Fibroblast of upper back skin (primary cell): ENCODE results near the gene ZFAND3.

Source experiments
- DNase-seq: peaks from one replicate; pipeline ENCODE4 v3.0.0-alpha.2; 2013

ZFAND3 gene

DNA sequence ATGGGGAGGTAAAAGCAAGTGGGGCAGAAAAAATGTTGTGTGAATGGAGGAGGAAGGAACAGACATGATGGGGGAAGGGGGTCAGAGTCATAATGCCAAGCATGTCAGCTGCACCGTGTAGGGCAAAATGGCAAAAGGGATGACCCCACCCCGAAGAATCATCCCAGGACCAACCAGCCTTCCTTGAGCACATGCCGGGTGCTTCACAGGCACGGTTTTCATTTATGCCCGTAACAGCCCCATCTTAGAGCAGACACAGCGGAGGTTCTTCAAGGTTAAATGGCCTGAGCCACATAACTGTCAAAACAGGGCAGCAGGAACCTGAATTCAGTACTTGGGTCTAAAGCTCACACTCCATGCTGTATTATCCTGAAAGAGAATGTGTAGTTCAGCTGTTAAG, 322.2 kb downstream of the ZFAND3 start:
- no peak for DNase-seq

DNA sequence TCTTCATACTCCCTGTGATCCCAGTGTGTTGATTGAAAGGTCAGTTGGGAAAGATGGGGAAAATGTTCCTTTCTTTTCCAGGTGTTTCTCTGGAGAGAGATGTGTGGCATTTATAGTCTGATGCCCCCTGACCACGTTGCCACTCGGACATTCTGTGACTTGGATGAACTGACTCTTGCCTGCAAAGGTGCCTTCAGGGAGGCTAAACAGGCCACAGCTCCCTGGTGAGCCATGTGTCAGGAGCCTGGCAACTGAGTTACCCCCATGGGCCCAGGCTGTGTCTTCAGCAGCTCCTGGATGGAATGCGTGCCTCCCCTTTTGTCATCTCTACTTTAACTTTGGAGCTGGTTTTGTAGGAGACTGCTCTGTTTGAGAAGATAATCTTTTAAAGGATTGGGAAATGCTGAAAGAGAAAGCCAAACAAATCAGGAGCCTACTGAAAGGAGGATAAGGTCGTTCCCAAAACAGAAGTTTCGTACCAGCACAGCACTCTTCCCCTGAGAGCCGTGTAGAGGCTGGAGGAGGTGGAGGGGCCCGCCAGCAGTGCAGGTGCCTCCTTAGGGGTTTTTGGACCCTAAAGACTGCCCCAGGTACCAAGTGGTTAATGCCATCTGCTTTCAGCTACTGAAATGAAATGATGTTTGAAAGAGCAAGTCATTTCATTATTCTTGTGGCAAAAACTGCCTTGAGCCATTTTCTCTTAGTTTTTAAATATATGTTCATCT, 322.8 kb downstream of the ZFAND3 start:
- DNase-seq: no peak

DNA sequence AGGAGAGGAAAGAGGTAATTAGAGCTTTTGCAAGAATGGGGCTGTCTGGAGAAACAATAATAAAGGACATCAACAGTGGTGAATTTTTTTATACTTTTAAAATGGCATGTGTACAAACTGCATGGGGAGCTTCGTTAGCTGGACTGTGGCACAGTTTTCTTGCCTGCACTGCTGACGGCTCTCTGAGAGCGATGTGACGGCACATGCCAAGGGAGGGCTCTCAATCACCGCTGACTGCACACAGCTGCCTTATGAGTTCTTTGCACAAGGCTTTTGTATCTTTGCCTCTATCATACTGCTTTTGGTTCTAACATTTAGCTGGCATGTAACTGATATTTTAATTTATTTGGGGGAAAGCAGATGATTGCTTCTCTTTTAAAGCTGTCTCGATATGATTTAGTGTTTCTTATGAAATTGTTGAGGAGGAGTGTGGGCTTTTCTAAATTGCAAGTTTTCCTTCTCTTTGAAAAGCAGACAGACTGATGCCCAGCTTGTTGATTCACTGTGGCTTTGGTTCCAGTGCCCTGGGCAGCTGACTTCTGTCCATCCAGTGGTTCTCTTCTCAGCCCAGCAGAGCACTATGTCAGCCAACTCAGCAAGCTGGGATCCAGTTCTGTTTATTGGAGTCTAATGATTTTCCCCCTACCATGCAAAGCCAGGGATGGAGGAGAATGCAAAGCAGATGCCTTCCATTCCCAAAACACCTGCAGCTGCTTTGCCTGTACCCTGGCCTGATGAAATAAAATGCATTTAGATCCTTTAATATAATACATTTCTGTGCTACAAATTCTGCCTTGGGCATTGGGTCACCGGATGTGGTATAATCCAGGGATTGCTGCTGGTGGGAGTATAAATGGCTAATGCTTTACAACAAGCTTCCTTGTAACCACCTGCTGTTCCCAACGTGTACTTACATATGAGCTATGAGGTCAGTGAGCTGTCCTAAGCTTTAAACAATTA, 323.9 kb downstream of the ZFAND3 start:
- no peak for DNase-seq

DNA sequence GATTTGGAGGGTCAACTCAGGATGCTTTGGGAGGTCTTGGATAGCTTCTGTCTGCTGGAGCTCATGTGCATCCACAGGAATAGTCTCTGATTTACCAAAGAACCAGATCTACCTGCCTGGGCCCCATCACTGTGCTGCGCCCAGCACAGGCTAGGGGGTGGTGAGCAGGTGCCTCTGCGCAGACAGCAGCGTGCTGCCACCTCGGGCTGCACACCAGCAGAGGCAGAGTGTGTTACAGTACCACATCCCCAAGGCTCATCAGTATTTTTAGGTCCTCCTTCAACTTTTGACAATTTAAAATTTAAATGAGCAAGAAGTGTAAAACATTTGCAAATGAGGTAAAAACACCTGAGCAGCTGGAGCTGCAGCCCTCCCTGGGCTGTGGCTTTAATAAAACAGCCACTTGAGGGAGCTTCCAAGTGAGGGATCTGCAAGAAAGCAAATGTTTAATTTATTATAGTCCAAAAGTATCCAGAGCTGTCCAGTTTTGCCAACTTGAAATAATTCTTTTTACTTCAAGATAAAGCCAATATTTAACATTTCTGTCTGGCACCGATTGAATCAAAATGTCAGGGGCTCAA, 324.9 kb downstream of the ZFAND3 start:
- DNase-seq: no peak

DNA sequence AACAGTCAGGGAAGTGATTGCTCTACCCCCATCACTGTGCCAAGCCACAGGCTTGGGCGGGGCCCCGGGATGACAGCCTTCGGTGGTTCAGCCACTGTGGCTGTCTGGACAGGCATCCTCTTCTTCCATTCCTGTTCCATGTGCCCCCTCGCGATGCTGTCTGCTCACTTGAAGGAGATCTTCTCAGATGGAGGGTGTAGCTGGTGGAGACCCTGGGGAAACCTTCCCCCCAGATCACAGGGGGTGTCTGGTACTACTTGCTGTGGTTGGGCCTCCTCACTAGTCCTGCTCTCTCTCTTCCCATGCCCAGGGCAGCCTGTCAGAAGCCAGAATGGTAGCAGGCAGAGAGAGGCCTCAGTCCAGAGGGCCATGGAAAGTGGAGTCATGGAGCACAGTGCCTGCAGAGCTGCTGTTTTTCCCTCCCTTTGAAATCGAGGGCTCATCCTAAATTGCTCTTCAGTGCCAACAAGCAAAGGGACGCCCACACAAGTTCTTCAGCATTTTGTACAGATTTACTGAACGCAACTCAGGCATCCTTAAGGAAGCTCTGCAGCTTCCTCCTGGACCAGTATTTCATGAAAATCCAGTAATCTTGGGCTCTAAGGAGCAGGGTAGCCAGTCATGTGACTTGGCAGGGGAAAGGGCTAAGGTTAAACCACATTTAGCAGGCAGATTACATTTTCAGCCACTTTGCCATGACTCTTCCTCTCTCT, 326.6 kb downstream of the ZFAND3 start:
- no peak for DNase-seq

DNA sequence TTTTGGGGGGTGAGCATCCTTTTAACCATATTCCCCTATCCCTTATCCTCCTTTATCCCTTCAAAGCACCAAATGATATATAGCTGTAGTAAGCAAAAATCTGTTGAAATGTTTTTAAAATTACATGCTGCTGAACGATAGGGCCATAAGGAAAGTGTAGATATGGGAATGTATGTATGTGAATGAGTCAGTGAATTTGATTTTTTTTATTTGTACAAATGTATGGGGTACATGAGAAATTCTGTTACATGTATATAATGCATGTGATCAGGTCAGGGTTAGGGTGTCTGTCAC, 327.2 kb downstream of the ZFAND3 start:
- no peak for DNase-seq

DNA sequence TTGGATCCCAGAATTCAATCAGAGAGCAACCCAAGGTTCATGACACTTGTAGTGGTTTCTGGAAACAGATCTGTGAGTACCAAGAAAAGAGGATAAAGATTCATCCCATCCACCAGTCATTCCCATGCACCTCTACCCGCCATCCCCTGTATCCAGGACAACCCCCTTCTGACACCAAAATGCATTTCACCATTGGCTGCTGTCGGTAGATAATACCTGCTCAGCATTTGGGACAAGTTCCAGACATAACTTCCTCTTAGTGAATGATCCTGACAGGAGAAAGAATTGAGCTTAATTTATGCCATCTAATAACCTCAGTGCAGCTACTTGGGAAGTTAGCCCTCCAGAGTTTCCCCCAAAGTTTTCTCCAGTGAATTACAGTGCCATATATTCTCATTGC, 329.1 kb downstream of the ZFAND3 start:
- DNase-seq: no peak

DNA sequence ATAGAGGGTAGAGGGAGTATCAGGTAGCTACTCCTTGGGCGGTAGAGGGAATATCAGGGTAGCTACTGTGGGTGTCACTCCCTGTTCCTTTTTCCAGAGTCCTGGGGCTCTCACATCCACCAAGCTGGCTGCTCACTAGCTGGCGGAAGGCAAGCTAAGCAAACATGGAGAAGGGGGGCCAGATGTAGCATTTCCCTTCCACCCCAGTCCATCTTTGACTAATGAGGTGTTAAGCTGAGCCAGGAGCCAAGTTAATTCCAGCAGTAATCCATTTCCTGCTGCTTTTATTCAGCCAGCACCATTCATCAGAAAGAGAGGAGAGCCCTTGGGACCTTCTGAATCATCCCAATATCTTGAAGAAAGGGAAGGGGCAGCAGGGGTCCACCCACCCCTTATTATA, 330.0 kb downstream of the ZFAND3 start:
- DNase-seq: peak; percentile 44

DNA sequence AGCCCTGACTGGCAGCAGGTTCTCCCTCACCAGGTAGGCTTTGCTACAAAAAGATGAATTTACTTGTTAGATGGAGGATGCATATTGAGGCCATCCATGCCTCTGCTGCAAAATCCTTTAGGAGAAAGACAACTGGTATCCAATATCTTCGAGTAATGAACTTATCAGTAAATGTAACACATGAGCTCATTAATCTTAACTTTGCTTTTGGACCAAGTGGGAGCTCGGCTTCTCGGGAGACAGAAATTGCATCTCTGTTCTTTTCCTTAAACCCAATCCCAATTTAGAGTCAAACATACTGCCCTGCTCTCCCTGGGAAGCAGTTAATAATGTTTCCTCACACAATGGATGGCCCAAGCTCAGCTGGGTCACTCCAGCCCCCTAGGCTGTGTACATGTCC, 330.5 kb downstream of the ZFAND3 start:
- no peak for DNase-seq

DNA sequence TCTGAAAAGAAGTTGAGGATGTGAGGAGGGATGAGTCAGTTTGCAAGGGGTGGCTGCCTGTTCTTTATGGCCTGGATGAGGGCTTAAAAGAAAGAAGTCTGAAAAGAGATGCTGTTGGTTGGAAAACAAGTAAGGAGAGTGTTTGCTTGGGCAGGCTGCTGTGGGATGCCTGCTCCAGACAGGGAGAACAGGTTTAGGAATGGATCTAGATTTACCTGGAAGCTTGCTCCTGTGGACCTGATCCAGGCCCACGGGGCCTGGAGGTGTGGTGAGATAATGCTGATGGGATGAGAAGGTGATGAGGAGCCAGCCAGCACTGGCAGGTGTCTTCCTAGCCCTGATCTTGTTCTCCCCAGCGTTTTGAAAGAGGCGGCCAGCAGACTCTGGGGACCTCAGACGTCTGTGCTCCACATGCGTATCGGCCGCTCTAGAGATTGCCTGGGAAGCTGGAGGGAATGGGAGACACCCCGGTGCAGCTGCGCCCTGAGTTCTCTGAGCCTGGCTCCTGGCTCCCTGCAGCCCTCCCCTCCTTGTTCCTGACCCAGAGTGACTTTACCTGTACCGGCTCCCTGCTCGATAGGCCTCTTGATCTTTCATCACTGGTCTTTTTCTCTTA, 331.3 kb downstream of the ZFAND3 start:
- no peak for DNase-seq

DNA sequence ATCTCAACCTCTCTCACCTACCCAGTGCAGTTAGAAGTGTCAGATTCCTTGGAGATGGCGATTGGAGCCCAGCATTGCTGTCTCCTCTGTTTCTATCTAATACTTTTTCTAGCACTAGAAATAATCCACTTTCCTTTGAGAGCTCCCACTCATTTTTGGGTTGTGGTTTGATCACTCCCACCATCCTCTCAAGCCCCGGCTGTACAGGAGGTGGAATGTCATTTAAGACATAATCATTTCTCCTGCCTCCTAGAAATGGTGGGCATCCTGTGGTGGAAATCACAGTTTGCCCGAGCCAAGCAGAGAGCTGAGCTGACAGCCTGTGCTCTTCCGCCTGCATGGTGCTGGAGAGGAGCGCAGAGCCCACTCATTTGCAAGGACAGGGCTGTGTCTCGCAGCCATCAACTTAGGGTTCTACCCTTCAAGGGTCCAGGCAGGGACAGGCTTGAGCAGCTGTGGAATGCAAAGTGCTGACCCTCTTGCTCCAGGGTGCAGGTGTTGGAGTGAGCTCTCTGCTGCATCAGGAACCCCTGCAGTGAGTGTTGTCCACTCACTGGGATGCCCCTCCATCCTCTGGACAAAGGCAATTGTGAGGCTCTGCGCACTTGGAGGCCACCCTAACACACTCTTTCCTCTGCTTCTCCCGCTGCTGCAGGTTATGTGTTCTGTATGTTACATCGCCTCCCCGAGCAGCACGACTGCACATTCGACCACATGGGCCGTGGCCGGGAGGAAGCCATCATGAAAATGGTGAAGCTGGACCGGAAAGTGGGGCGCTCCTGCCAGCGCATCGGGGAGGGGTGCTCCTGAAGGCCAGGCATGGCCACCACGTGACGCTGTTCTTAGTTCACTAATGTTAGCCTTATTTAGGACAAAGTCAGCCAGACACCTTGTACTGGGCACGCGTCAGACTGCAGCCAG, 332.3 kb downstream of the ZFAND3 start:
- DNase-seq: no peak

DNA sequence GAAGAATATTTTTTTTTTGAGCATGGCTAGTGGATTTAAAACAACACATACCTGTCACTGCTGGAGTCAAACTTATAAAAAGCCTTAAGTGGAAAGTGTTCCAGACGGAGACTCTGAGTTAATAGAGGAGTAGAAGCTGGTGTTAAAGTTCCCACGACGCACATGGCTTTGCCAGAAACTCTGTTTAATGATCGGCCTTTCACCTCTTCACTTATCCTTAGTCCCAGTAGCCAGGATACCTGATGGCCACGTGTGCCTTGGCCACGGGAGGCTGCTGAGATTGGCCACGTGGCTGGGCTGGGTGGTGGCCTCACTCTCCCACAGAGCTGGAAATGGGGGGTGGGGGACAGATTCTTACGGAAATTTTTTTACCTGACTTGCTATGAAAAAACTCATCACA, 333.1 kb downstream of the ZFAND3 start:
- no peak for DNase-seq

DNA sequence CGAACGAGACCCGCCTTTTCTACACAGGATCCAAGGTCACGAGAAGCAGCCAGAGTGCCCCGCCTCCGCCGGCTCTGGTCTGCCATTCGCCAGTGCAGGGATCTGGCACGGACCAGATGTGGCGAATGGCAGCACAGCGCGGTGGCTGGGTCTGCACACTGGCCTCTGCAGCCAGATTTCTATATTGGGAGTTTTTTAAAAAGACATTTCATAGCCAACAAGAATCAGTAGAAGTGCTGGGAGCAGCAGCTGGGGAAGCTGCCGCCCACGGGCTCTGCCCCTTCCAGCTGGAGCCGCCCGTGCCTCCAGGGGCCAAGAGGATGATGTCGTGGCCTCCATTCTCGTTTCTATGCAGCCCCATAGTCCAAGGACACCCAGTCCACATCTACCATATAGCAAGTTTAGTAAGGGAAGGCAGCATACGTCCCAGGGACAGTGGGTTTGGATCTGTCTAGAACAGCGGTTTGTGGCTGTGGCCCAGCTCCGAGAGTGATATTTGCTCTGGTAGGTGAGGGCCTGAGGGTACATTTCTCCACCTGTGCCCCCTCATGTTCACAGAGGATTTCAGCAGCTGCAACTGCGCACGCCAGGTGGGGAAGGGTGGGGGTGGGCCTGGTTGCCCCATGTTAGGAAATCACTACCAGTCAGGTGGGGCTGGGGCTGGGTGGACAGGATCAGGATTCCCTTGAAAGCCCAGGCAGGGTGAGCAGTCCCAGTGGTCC, 333.7 kb downstream of the ZFAND3 start:
- no peak for DNase-seq

DNA sequence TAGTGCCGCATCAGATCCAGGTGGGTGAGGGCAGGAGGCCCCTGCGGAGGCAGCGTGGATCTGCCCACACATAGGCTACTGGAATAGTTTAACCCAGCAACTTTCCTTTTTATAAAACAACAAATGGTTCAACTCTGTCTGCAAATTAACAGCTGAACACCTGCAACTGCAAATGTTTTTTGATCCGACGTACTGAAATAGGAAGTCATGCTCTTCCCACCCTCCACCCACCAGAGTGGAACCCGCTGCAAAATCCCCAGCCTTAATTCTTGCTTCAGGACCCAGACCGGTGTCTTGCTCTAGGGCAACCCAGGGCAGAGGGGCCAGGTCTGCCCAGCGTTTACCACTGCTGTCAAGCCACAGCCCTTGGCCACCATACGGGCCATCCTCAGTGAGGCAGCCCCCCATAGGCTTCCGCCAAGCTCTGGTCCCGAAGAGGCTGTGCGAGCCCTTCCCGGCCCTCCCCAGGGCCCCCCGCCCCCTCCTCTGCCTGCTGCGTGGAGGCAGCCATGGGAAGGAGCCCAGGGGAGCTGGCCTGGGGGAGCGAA, 334.3 kb downstream of the ZFAND3 start:
- DNase-seq: no peak

DNA sequence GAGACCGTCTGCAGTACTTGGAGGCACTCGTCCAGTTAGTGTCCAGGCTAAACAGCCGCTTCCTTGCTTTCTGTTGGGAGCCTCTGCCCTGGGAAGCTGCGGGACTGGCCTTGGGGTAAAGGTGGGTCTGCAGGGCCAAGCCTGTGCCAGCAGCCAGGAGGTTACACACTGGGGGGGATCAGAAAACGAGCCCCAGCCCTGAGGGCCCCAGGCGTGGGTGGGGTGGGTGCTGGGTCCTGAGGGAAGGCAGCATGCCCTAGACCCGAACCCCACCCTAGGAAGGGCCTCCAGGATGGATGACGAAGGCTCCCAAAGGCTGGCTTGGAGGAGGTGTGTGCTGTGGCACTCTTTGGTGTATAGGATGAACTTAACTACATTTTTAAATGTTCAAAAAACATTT, 335.2 kb downstream of the ZFAND3 start:
- no peak for DNase-seq

DNA sequence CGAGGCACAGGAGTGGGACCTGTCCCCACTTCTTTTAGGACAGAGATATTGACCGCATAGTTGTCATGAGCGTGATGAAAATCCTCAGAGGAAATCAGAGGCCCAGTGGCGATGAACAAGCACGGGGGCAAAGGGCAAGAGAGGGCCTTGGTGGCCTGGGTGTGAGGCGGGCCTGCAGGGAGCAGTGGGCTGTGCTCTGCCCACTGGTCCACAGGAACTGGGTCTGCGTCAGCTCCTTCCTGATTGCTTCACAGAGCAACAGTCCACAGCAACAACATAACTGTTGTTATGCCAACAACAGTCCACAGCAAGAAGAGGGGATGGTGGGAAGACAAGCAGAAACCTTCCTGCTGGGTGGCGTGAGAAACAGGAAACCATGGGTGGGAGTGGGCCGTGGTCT, 335.6 kb downstream of the ZFAND3 start:
- DNase-seq: no peak

DNA sequence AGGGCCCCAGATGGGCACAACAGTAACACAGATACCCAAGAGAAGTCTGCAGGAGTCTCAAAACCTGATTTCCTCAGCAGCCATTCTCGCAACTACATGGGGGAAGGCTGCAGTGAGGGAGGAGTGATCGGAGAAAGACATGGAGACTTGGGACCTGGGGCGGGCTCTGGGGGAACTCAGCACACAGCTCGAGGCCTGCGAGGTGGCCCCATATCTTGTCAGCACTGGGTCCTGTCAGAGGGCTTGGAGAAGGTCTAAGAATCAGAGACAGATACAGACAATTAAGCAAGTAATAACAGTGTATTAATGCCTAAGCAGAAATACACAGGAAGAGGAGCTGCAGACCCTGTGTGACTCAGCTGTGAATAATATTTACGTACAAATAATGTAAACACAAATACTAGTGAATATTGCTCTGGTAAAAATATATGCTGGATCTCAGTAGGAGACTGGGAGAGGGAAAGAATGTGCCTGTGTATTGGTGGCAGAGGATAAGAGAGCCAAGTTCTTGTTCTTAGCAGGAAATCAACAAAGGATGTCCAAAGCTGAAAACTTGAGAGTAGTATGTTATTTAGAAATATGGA, 336.2 kb downstream of the ZFAND3 start:
- no peak for DNase-seq

DNA sequence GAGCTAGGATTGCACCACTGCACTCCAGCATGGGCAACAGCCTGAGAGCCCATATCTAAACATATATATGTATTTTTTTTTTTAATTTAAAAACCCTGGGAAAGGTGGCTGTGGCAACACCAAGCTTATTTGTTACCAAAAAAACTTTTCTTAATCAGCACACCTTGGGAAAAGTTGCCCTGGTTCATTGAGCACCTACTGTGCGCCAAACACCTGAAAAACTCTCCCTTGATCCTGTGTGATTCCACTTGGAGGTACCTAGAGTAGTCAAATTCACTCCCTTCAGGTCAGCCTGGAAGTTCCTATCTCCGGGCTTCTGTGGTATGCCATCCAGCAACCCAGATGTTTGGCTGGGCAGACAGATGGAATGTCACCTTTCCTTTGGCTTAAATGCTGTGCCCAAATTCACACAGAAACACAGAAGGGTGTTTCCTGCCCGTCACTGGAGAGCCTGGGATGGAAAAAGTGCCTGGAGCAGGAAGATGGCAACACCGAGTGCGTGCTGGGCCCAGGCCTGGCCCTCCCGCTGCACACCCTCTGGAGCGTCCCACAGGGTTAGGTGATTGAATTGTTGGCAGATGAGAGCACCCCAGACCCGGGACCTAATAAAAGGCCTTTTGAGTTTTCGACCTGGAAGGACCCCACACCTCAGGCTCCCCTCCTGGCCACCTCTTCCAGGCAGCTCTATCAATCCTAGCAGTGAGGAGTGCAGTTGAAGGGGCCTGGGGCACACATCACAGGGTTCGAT, 337.5 kb downstream of the ZFAND3 start:
- no peak for DNase-seq

DNA sequence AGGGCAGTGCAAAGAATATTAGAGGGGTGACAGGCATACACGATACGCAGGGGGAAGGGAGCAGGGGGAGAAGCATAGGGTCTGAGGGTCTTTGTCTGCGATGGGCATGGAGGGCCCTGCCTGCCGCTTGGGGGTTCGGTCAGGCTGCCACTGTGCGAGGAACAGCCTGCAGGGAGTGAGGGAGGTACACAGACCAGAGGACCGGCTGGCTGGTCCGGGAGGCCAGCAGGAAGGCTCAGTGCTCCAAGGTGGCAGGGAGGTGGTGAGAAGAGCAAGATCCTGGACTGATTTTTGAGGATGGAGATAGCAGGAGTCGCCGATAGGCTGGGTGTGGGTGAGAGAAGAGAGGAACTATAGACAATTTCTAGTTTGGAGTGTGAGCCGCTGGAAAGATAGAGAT, 338.4 kb downstream of the ZFAND3 start:
- no peak for DNase-seq
